ENCODE data around the gene MAFG. TPM values are rescaled to one million over a fixed set of nuclear protein-coding genes. Genes with fewer than 3 reads are reported as not detected.

MAFG gene
- polyA plus RNA-seq, 1 donor from 2014 or later = 11.8 TPM

DNA sequence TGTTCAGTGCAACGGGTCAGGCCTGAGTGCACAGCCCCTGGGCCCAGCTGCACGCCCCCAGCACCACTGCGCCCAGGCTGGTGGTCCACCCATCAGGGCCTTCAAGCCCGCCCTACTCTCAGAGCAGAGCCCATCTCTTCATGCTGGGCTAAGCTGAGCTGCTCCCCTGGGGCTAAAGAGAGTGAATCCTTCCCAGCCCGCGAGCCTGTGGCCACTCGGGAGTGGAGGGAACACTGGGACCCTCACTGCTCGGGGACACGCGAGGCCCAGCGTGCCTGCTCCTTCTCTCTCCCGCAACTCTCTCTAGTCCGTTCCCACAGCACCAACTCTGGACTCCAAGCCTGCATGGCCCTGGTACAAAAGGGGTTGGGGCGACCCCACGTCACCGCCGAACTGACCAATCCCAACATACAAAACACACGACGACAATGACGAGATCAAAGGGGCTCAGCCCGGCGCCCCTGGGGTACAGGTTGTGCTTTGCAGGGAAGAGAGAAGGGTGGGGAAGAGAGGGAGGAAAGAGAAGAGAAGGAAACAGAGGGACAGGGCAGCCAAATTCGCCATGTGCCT lies 5.5 kb downstream of the MAFG start:
- no peak overlapping the region for H2AFZ ChIP-seq (ENCODE audit: low read depth, low read length)
- no peaks in the 10 kb centered on the region for H3K9me2 ChIP-seq (ENCODE audit: insufficient read depth, low read length)
- no peak for TF ChIP-seq POLR2AphosphoS5 (IDR thresholded peaks at IDR 0.05)
- TF ChIP-seq EZH2 (IDR thresholded peaks at IDR 0.05; ENCODE audit: borderline replicate concordance, insufficient read depth, low read length, poor library complexity, severe bottlenecking) = no peak
- no peak for TF ChIP-seq RAD21 (conservative IDR thresholded peaks at IDR 0.05)
- no peak for TF ChIP-seq TAF1 (IDR thresholded peaks at IDR 0.05; ENCODE audit: low read depth)
- no peak for TF ChIP-seq SMC3 (conservative IDR thresholded peaks at IDR 0.05; ENCODE audit: poor library complexity)
- no peak for TF ChIP-seq EP300 (conservative IDR thresholded peaks at IDR 0.05; ENCODE audit: poor library complexity, severe bottlenecking)
- TF ChIP-seq, protein P1, sequence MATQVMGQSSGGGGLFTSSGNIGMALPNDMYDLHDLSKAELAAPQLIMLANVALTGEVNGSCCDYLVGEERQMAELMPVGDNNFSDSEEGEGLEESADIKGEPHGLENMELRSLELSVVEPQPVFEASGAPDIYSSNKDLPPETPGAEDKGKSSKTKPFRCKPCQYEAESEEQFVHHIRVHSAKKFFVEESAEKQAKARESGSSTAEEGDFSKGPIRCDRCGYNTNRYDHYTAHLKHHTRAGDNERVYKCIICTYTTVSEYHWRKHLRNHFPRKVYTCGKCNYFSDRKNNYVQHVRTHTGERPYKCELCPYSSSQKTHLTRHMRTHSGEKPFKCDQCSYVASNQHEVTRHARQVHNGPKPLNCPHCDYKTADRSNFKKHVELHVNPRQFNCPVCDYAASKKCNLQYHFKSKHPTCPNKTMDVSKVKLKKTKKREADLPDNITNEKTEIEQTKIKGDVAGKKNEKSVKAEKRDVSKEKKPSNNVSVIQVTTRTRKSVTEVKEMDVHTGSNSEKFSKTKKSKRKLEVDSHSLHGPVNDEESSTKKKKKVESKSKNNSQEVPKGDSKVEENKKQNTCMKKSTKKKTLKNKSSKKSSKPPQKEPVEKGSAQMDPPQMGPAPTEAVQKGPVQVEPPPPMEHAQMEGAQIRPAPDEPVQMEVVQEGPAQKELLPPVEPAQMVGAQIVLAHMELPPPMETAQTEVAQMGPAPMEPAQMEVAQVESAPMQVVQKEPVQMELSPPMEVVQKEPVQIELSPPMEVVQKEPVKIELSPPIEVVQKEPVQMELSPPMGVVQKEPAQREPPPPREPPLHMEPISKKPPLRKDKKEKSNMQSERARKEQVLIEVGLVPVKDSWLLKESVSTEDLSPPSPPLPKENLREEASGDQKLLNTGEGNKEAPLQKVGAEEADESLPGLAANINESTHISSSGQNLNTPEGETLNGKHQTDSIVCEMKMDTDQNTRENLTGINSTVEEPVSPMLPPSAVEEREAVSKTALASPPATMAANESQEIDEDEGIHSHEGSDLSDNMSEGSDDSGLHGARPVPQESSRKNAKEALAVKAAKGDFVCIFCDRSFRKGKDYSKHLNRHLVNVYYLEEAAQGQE (IDR thresholded peaks at IDR 0.05; ENCODE audit: borderline replicate concordance) = no peak
- TF ChIP-seq, protein P2, sequence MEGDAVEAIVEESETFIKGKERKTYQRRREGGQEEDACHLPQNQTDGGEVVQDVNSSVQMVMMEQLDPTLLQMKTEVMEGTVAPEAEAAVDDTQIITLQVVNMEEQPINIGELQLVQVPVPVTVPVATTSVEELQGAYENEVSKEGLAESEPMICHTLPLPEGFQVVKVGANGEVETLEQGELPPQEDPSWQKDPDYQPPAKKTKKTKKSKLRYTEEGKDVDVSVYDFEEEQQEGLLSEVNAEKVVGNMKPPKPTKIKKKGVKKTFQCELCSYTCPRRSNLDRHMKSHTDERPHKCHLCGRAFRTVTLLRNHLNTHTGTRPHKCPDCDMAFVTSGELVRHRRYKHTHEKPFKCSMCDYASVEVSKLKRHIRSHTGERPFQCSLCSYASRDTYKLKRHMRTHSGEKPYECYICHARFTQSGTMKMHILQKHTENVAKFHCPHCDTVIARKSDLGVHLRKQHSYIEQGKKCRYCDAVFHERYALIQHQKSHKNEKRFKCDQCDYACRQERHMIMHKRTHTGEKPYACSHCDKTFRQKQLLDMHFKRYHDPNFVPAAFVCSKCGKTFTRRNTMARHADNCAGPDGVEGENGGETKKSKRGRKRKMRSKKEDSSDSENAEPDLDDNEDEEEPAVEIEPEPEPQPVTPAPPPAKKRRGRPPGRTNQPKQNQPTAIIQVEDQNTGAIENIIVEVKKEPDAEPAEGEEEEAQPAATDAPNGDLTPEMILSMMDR (IDR thresholded peaks at IDR 0.05; ENCODE audit: poor library complexity, severe bottlenecking) = no peak
- no peaks in the 10 kb centered on the region for H4K20me1 ChIP-seq (ENCODE audit: insufficient read depth)
- peaks cover 31% of the 10 kb centered on the region for H3K79me2 ChIP-seq (replicated peaks; ENCODE audit: insufficient read depth, low read length)
- H3K27ac ChIP-seq (ENCODE audit: low read length) = no peak overlapping the region
- no peak overlapping the region for H3K9ac ChIP-seq (ENCODE audit: low read length)
- H3K9me3 ChIP-seq (ENCODE audit: low read length) = no peaks in the 10 kb centered on the region
- no peak overlapping the region for H3K4me3 ChIP-seq (ENCODE audit: low read length)
- H3K36me3 ChIP-seq (ENCODE audit: insufficient read depth, low read length) = no peaks in the 10 kb centered on the region
- H3K4me2 ChIP-seq (ENCODE audit: low read length) = no peak overlapping the region
- H3F3A ChIP-seq (ENCODE audit: insufficient read depth, low read length, poor library complexity, severe bottlenecking) = no peaks in the 10 kb centered on the region
- H3K27me3 ChIP-seq (ENCODE audit: insufficient read depth, low read depth, low read length) = no peaks in the 10 kb centered on the region

DNA sequence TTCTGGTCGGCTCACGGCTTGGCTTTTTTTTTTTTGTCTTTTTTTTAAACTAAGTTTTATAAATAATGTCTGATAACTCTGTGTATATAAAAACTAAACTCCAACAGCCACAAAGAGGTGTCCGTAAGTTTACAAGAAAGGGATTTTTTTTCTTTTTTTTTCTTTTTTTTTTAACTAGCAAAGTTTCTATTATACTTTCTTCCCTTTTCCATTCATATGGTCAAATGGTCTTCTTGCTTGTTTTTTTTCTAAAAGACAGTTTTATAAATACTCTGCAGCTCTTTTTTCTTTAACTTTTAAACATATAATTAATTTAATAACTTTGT lies 6.0 kb downstream of the MAFG start:
- Histone ChIP-seq H2AFZ (ENCODE audit: low read depth, low read length) (no peak overlapping the region), H3K9me2 (ENCODE audit: insufficient read depth, low read length) (no peaks in the 10 kb centered on the region), H3K27me3 (ENCODE audit: insufficient read depth, low read depth, low read length) (no peaks in the 10 kb centered on the region), H3F3A (ENCODE audit: insufficient read depth, low read length, poor library complexity, severe bottlenecking) (no peaks in the 10 kb centered on the region), H3K36me3 (ENCODE audit: insufficient read depth, low read length) (no peaks in the 10 kb centered on the region), H3K4me3 (ENCODE audit: low read length) (no peak overlapping the region), H3K27ac (ENCODE audit: low read length) (no peak overlapping the region), H3K79me2 (replicated peaks; ENCODE audit: insufficient read depth, low read length) (peaks cover 32% of the 10 kb centered on the region), H4K20me1 (ENCODE audit: insufficient read depth) (no peaks in the 10 kb centered on the region), H3K4me2 (ENCODE audit: low read length) (no peak overlapping the region), H3K9ac (ENCODE audit: low read length) (no peak overlapping the region), H3K9me3 (ENCODE audit: low read length) (no peaks in the 10 kb centered on the region)
- TF ChIP-seq TAF1 (IDR thresholded peaks at IDR 0.05; ENCODE audit: low read depth) = no peak
